ENCODE measurements around the gene DUT.

Gene DUT

DNA sequence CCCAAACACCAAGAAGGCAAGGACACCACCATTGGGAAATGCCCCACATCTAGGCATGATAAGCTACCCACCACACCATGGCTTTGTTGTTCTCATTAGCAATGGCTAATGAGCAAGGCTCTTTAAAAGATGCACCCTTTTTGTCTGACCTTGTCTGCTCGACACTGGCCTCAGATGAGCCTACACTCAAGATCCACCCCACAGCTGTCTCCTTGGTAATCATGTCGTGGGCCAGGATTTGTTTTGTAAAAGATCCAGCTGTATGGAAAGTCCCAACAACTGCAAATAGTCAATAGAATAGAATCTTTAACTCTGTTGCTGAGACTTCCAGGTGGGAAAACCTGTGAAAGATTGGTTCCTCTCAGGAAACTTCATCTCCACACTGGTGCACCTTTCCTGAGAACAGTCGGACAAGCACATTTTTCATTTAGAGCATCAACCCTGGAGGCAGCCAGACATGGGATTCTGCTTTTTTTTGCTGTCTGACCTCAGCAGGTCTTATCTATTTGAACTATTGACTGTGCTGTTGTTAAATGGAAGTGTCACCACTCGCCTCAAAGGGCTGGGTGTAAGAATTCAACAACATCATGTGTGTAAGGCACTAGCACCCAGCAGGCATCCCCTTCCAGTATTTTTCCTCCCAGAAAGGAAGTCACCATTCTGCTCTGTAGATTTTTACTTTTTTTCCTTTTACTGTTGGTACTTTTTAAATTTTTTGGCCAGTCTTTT, 35.5 kb downstream of the DUT start:
- no peak for DNase-seq
- Histone ChIP-seq H3K4me2 (ENCODE audit: low read depth, low read length) (no peak overlapping the region), H3K9ac (ENCODE audit: low read length) (no peak overlapping the region), H3K27me3 (replicated peaks; ENCODE audit: insufficient read depth, low read length) (no peaks in the 10 kb centered on the region), H3K36me3 (replicated peaks; ENCODE audit: insufficient read depth, low read length) (no peaks in the 10 kb centered on the region), H3K27ac (ENCODE audit: low read length) (no peak overlapping the region), H3K4me3 (ENCODE audit: low read length) (no peak overlapping the region), H2AFZ (ENCODE audit: low read length) (no peak overlapping the region), H3K4me1 (ENCODE audit: low read length) (no peaks in the 10 kb centered on the region), H3K79me2 (ENCODE audit: low read length) (no peaks in the 10 kb centered on the region), H3K9me3 (replicated peaks; ENCODE audit: insufficient read depth, low read length) (no peaks in the 10 kb centered on the region), H3F3A (ENCODE audit: insufficient read depth, low read length) (no peaks in the 10 kb centered on the region), H4K20me1 (ENCODE audit: insufficient read depth, low read length) (no peaks in the 10 kb centered on the region), H3K9me2 (replicated peaks; ENCODE audit: insufficient read depth, low read length) (no peaks in the 10 kb centered on the region)
- no peak for TF ChIP-seq EZH2phosphoT487 (IDR thresholded peaks at IDR 0.05; ENCODE audit: low read length)
- no peak for TF ChIP-seq EZH2 (optimal IDR thresholded peaks at IDR 0.05; ENCODE audit: low read depth, low read length)
- TF ChIP-seq, protein P1, sequence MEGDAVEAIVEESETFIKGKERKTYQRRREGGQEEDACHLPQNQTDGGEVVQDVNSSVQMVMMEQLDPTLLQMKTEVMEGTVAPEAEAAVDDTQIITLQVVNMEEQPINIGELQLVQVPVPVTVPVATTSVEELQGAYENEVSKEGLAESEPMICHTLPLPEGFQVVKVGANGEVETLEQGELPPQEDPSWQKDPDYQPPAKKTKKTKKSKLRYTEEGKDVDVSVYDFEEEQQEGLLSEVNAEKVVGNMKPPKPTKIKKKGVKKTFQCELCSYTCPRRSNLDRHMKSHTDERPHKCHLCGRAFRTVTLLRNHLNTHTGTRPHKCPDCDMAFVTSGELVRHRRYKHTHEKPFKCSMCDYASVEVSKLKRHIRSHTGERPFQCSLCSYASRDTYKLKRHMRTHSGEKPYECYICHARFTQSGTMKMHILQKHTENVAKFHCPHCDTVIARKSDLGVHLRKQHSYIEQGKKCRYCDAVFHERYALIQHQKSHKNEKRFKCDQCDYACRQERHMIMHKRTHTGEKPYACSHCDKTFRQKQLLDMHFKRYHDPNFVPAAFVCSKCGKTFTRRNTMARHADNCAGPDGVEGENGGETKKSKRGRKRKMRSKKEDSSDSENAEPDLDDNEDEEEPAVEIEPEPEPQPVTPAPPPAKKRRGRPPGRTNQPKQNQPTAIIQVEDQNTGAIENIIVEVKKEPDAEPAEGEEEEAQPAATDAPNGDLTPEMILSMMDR (IDR thresholded peaks at IDR 0.05; ENCODE audit: low read length): no peak

DNA sequence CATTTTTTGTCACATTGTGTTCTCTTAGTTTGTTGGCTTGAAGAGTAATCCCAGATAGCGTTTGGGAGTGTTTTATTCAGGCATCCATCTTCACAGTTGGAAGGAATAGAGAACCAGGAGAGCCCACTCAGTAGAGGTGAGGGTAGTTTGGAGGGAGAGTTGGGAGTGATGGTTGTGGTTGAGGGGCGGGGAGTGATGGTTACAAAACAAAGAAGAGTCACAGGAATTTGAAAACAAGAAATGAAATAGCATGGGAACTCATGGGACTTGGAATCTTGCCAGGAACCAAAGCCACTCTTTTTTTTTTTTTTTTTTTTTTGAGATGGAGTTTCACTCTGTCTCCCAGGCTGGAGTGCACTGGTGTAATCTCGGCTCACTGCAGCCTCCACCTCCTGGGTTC, 36.3 kb downstream of the DUT start:
- H3K79me2 ChIP-seq (ENCODE audit: low read length): no peaks in the 10 kb centered on the region
- no peaks in the 10 kb centered on the region for H3F3A ChIP-seq (ENCODE audit: insufficient read depth, low read length)
- no peaks in the 10 kb centered on the region for H4K20me1 ChIP-seq (ENCODE audit: insufficient read depth, low read length)
- H3K4me1 ChIP-seq (ENCODE audit: low read length): no peaks in the 10 kb centered on the region
- no peaks in the 10 kb centered on the region for H3K9me2 ChIP-seq (replicated peaks; ENCODE audit: insufficient read depth, low read length)
- H3K27ac ChIP-seq (ENCODE audit: low read length): no peak overlapping the region
- no peak for TF ChIP-seq EZH2 (optimal IDR thresholded peaks at IDR 0.05; ENCODE audit: low read depth, low read length)
- TF ChIP-seq, protein P1 (IDR thresholded peaks at IDR 0.05; ENCODE audit: low read length): no peak
- no peak for TF ChIP-seq EZH2phosphoT487 (IDR thresholded peaks at IDR 0.05; ENCODE audit: low read length)
- no peak overlapping the region for H3K4me2 ChIP-seq (ENCODE audit: low read depth, low read length)
- no peak for DNase-seq
- H2AFZ ChIP-seq (ENCODE audit: low read length): no peak overlapping the region
- H3K36me3 ChIP-seq (replicated peaks; ENCODE audit: insufficient read depth, low read length): no peaks in the 10 kb centered on the region
- no peak overlapping the region for H3K4me3 ChIP-seq (ENCODE audit: low read length)
- no peaks in the 10 kb centered on the region for H3K27me3 ChIP-seq (replicated peaks; ENCODE audit: insufficient read depth, low read length)
- H3K9me3 ChIP-seq (replicated peaks; ENCODE audit: insufficient read depth, low read length): no peaks in the 10 kb centered on the region
- H3K9ac ChIP-seq (ENCODE audit: low read length): no peak overlapping the region

DNA sequence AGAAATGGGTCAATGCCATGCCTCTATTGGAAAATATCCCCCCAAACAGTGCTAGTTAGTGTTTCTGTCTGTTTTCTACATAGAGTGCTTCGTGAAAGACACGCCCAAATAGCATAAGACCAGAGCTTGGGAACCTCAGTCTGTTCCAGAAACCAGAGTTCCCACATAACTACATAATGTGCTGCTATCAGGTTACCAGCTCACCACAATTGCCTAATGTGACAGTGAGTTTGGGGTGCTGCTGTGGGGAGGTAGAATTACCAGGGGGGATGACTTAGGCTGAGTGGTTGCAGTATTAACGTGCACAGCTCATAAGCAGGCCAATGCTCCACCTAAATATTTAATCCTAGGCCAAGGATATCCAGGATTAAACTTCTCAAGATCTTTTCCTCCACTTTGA, 39.2 kb downstream of the DUT start:
- H3F3A ChIP-seq (ENCODE audit: insufficient read depth, low read length): no peaks in the 10 kb centered on the region
- no peaks in the 10 kb centered on the region for H3K9me3 ChIP-seq (replicated peaks; ENCODE audit: insufficient read depth, low read length)
- H3K27me3 ChIP-seq (replicated peaks; ENCODE audit: insufficient read depth, low read length): no peaks in the 10 kb centered on the region
- no peaks in the 10 kb centered on the region for H4K20me1 ChIP-seq (ENCODE audit: insufficient read depth, low read length)
- DNase-seq: no peak
- H3K79me2 ChIP-seq (ENCODE audit: low read length): no peaks in the 10 kb centered on the region
- no peak overlapping the region for H3K4me2 ChIP-seq (ENCODE audit: low read depth, low read length)
- no peak overlapping the region for H3K9ac ChIP-seq (ENCODE audit: low read length)
- H3K4me1 ChIP-seq (ENCODE audit: low read length): no peaks in the 10 kb centered on the region
- H3K9me2 ChIP-seq (replicated peaks; ENCODE audit: insufficient read depth, low read length): no peaks in the 10 kb centered on the region
- H2AFZ ChIP-seq (ENCODE audit: low read length): no peak overlapping the region
- no peak overlapping the region for H3K4me3 ChIP-seq (ENCODE audit: low read length)
- TF ChIP-seq EZH2phosphoT487 (IDR thresholded peaks at IDR 0.05; ENCODE audit: low read length) (no peak), EZH2 (optimal IDR thresholded peaks at IDR 0.05; ENCODE audit: low read depth, low read length) (no peak)
- TF ChIP-seq, protein P1 (IDR thresholded peaks at IDR 0.05; ENCODE audit: low read length): no peak
- no peak overlapping the region for H3K27ac ChIP-seq (ENCODE audit: low read length)
- no peaks in the 10 kb centered on the region for H3K36me3 ChIP-seq (replicated peaks; ENCODE audit: insufficient read depth, low read length)
